ENCODE results near the gene CPB2.

- TF ChIP-seq, protein P1, sequence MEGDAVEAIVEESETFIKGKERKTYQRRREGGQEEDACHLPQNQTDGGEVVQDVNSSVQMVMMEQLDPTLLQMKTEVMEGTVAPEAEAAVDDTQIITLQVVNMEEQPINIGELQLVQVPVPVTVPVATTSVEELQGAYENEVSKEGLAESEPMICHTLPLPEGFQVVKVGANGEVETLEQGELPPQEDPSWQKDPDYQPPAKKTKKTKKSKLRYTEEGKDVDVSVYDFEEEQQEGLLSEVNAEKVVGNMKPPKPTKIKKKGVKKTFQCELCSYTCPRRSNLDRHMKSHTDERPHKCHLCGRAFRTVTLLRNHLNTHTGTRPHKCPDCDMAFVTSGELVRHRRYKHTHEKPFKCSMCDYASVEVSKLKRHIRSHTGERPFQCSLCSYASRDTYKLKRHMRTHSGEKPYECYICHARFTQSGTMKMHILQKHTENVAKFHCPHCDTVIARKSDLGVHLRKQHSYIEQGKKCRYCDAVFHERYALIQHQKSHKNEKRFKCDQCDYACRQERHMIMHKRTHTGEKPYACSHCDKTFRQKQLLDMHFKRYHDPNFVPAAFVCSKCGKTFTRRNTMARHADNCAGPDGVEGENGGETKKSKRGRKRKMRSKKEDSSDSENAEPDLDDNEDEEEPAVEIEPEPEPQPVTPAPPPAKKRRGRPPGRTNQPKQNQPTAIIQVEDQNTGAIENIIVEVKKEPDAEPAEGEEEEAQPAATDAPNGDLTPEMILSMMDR (IDR thresholded peaks at IDR 0.05; ENCODE audit: low read length): no peak
- no peak for TF ChIP-seq EZH2 (IDR thresholded peaks at IDR 0.05; ENCODE audit: borderline replicate concordance, low read length)
Measured at GRCh38 chr13:46116653-46117502, 12.0 kb upstream of the CPB2 start.

Measured in OCI-LY1 (cell line).